LNCaP clone FGC (cell line): ENCODE results near the gene ULBP1.
"Not testable (repeated sequence)": the region's sequence is repeated elsewhere in the genome, so short reads cannot be mapped to it uniquely, and the experiment has no call there.

ENCODE experiments used
- DNase-seq: peaks from one replicate; pipeline ENCODE4 v3.0.0-alpha.2; 2011; ENCODE audit warnings: low read depth
- H3K4me3 ChIP-seq: 2 replicates; pipeline ENCODE4 v1.5.1; 2011; ENCODE audit warnings: mild to moderate bottlenecking, low read depth, low read length, control low read depth
- TF ChIP-seq, protein P1 (sequence below): IDR thresholded peaks from 2 replicates; pipeline ENCODE4 v1.5.1; 2012; ENCODE audit warnings: mild to moderate bottlenecking; ENCODE audit not compliant: control insufficient read depth, insufficient read depth; ENCODE audit errors: extremely low read depth

The ULBP1 gene, protein sequence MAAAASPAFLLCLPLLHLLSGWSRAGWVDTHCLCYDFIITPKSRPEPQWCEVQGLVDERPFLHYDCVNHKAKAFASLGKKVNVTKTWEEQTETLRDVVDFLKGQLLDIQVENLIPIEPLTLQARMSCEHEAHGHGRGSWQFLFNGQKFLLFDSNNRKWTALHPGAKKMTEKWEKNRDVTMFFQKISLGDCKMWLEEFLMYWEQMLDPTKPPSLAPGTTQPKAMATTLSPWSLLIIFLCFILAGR

DNA sequence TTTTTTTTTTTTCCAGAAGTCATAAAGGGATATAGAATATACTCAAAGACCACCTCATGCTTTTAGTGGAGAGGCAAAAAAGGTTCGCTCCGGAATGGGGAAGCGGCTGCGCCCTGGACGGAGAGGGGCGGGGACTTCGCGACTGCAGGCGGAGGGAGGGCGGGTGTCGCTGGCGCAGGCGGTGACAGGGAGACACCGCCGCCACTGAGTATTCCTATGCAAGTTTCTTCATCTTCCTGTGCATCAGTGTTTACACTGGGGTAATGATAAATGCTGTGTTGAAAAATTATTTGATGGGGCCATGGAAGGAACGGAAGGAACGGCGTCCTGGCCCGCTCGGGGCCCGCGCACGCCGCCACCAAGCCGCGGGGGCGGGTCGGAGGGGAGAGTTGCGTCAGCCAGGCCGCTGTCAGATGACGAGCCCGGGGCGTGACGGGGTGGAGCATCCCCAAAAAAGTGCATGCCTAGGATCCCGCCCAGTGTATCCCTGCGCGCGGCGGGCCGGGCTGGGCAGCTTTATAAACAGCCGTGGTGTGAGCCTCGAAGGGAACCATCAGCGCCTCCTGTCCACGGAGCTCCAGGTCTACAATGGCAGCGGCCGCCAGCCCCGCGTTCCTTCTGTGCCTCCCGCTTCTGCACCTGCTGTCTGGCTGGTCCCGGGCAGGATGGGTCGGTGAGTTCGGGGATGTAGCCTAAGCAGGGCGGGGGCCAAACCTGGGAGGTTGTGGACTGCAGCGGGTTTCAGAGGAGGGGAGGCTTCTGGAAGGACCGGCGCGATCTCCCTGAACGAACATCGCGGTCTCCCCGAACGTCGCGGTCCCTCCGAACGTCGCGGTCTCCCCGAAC, at the start of gene ULBP1:
Gene ULBP1 (plus strand): TSS at position 482 of the 846 bp plus-strand sequence. CDS start 107 bp downstream, at position 589.
- peak; percentile 66 for DNase-seq
- H3K4me3 ChIP-seq = peak within 1 kb of the TSS; percentile 53
- TF ChIP-seq, protein P1, sequence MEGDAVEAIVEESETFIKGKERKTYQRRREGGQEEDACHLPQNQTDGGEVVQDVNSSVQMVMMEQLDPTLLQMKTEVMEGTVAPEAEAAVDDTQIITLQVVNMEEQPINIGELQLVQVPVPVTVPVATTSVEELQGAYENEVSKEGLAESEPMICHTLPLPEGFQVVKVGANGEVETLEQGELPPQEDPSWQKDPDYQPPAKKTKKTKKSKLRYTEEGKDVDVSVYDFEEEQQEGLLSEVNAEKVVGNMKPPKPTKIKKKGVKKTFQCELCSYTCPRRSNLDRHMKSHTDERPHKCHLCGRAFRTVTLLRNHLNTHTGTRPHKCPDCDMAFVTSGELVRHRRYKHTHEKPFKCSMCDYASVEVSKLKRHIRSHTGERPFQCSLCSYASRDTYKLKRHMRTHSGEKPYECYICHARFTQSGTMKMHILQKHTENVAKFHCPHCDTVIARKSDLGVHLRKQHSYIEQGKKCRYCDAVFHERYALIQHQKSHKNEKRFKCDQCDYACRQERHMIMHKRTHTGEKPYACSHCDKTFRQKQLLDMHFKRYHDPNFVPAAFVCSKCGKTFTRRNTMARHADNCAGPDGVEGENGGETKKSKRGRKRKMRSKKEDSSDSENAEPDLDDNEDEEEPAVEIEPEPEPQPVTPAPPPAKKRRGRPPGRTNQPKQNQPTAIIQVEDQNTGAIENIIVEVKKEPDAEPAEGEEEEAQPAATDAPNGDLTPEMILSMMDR = no peak

DNA sequence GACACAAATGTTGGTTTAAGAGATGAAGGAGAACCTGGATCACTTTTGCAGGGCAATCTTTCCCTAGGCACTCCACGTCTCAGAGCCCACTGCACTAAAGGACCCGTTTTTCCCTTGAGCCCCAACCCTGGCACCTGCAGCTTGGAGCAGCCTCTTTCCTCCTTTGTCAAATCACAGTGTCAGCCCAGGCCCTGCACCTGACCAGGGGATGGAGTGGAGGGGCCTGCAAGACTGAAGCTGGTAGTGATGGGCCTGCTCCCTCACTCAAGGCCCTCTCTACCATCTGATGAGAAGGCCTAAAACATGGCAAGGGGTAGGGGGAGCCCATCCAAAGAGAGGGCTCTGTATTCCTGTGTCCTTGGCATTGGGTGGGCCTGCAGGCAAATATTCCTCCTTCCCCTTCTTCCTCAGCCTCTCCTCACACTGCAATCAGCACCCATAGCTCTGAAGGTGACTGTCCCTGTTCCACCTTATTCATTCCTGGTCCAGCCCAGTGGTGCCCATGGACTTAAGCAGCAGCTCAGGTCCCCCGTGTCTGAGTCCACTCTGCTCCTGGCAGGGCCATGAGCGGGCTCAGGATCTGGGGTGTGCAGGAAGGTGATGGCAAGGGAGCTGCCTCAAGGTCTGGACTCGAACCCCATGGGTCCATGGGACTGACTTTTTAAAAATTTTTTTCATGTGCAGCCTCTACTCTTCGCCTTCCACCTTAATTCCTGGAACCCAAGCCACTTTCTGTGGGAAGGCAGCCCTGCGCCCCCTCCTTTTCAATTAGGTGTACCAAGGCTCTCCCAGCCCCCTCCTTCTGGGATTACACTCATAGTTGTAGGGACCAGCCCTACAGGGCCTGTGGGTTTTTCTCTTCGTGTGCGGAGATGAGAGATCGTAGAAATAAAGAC, 47.5 kb upstream of the ULBP1 start:
- H3K4me3 ChIP-seq = no peak overlapping the region
- TF ChIP-seq, protein P1 = no peak
- no peak for DNase-seq

DNA sequence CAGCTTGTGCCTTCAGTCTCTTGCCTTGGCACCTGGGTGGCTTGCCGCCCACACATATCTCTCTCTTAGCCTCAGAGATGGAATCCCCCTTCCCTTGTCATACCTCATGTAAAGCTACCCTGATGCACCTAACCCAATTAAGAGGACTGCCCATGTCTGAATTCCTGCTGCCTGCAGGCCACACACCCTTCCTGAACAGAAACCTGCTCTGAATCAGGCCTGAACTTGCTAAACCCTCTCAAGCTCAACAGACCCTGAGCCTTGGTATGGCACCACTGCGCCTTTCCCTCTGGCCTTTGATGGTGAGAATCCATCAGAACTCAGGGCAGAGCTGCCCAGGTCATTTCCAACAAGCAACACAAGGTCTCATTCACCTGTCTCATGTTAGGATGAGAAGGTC, 46.1 kb upstream of the ULBP1 start:
- TF ChIP-seq, protein P1 = no peak
- no peak for DNase-seq
- no peak overlapping the region for H3K4me3 ChIP-seq

DNA sequence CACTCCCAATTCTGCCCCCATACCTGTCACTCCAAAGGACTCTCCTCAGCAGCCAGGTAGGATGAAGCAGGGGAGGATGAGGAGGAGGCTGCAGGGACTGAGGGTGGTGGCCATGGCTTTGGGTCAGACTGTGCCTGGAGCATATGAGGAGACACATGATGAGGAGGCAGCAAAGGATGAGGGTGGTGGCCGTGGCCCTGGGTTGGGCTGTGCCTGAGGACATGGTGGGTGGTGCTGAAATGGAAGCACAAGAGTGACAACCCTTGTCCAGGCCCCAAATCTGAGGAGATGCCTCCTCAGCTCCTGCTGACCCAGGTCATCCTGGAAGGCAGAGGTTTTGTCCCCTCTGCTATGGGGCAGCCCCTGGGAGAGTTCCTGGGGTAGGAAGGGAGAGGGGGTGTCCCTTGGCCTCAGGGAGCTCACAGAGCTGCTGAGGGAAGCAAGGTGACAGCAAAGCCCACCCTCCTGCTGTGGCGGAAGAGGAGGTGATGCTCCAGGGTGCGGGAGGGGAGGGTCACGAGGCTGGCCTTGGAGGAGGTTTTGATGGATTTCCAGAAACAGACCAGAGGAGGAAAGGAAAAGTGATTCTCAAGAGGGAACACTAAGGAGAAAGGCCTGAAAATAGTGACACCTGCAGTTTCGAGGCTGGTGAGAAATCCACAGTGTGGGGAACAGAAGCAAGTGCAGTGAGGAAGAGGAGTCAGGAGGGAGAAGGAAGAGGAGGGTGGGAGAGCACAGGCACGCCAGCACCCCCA, 45.4 kb upstream of the ULBP1 start:
- DNase-seq = no peak
- TF ChIP-seq, protein P1 = no peak
- H3K4me3 ChIP-seq = no peak overlapping the region

DNA sequence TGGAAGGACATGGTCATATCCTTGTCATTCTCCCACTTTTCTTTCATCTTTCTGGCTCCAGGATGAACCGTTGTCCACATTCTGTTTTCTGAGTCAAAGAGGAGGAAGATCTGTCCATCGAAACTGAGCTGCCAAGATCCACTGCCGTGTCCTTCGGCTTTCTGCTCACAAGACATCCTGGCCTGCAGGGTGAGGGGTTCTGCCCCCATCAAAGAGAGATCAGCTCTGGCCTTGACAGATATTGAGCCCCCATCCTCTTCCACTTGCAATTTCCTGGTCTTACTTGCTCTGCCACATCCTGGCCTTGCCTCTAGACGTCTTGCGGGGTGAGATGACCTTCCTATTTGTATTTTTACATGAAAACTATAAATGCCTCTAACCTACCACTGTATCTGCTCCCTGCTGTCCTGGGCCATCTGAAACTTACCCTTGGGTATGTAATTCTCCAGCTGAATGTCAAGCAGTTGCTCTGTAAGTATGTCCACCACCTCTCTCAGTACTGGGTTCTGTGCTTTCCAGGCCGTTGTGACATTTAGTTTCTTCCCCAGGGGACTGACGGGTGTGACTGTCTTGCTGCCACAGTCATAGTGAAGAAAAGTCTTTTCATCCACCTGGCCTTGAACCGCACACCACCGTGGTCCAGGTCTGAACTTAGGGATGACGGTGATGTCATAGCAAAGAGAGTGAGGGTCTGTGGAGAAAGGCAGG, 44.5 kb upstream of the ULBP1 start:
- not testable (repeated sequence) for DNase-seq, H3K4me3 ChIP-seq

DNA sequence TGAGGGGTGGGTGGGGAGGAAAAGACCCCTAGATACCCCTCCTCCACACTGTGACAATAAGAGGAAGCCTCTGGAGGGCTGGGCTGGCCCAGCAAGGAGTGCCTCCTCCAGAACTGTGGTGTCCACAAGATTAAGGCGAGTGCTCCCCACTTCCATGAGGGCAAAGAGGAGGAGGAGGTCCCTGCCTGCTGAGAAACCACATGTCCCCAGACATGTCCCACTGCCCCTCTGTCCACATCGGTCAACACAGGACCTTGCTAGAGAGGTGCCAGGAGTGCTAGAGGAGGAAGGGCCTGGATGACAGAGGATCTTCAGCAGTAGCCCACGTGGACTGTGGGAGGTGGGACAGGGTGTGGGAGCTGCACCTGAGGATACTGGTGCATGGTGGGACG, 43.9 kb upstream of the ULBP1 start:
- no peak overlapping the region for H3K4me3 ChIP-seq
- DNase-seq = no peak
- TF ChIP-seq, protein P1 = no peak
